ENCODE results near the gene FBXL7. TPM values are rescaled to one million over a fixed set of nuclear protein-coding genes. Genes with fewer than 3 reads are reported as not detected.

FBXL7 gene
- total and polyA plus RNA-seq, 2 of the 8 experiments (the other 6 are each of a cell fraction or from before 2014, with no cell fraction given): 17.7 to 17.8 TPM

GRCh38 chr5:15596936-15597335 lies 97.0 kb downstream of the FBXL7 start (continued):
- TF ChIP-seq CHD1 (IDR thresholded peaks at IDR 0.05; ENCODE audit: low read depth, low read length) (no peak), EZH2 (IDR thresholded peaks at IDR 0.05; ENCODE audit: low read depth, low read length, severe bottlenecking) (no peak), TBP (IDR thresholded peaks at IDR 0.05; ENCODE audit: low read depth, low read length) (no peak), USF2 (IDR thresholded peaks at IDR 0.05; ENCODE audit: low read length) (no peak), JUND (IDR thresholded peaks at IDR 0.05; ENCODE audit: low read length) (no peak), RNF2 (IDR thresholded peaks at IDR 0.05; ENCODE audit: borderline replicate concordance, low read depth, low read length, missing control alignments, poor library complexity, severe bottlenecking) (no peak)

All from H1 (cell line).